Dermis blood vessel endothelial cell (primary cell): ENCODE measurements around the gene ACTMAP. TPM values are rescaled to one million over a fixed set of nuclear protein-coding genes. Genes with fewer than 3 reads are reported as not detected.
"Not testable (repeated sequence)": the region's sequence is repeated elsewhere in the genome, so short reads cannot be mapped to it uniquely, and the experiment has no call there.

Experiments used
- DNase-seq: peaks from one replicate; pipeline ENCODE4 v3.0.0; 2010
- total RNA-seq: library from RNA; depleted of rRNA; stranded (reverse); fragments of >200 nt; gene quantifications from 2 replicates; pipeline ENCODE4 v1.2.3, GENCODE V29; 2014

Gene ACTMAP
- total RNA-seq, 1 donor from 2014 or later = 1.0 TPM

- no peak for DNase-seq
Observed at GRCh38 chr19:40742477-40742876, 7.8 kb downstream of the ACTMAP start.

- DNase-seq = no peak
Observed at GRCh38 chr19:40741527-40742390, 8.5 kb downstream of the ACTMAP start.

- DNase-seq = no peak
Observed at GRCh38 chr19:40740747-40741146, 9.5 kb downstream of the ACTMAP start.

- DNase-seq = no peak
Observed at GRCh38 chr19:40739871-40740703, 10.2 kb downstream of the ACTMAP start.

- DNase-seq = no peak
Observed at GRCh38 chr19:40739030-40739839, 11.0 kb downstream of the ACTMAP start.

- no peak for DNase-seq
Observed at GRCh38 chr19:40737102-40737644, 13.1 kb downstream of the ACTMAP start.

GRCh38 chr19:40736661-40737060 lies 13.6 kb downstream of the ACTMAP start:
- no peak for DNase-seq

- no peak for DNase-seq
Observed at GRCh38 chr19:40735013-40735771, 15.1 kb downstream of the ACTMAP start.

- DNase-seq = no peak
Observed at GRCh38 chr19:40733149-40733548, 17.1 kb downstream of the ACTMAP start.

- DNase-seq = not testable (repeated sequence)
Observed at GRCh38 chr19:40732304-40732703, 18.0 kb downstream of the ACTMAP start.

- DNase-seq = not testable (repeated sequence)
Observed at GRCh38 chr19:40730065-40730464, 20.2 kb downstream of the ACTMAP start.

GRCh38 chr19:40726279-40726678 lies 24.0 kb downstream of the ACTMAP start:
- DNase-seq = no peak

GRCh38 chr19:40724855-40725254 lies 25.4 kb downstream of the ACTMAP start:
- DNase-seq = no peak

GRCh38 chr19:40724315-40724714 lies 26.0 kb downstream of the ACTMAP start:
- no peak for DNase-seq

- no peak for DNase-seq
Observed at GRCh38 chr19:40723661-40724254, 26.5 kb downstream of the ACTMAP start.

GRCh38 chr19:40721936-40722661 lies 28.2 kb downstream of the ACTMAP start:
- peak; percentile 74 for DNase-seq

- peak; percentile 27 for DNase-seq
Observed at GRCh38 chr19:40721140-40721486, 29.2 kb downstream of the ACTMAP start.

GRCh38 chr19:40719414-40719894 lies 30.8 kb downstream of the ACTMAP start:
- no peak for DNase-seq

GRCh38 chr19:40718774-40719391 lies 31.4 kb downstream of the ACTMAP start:
- DNase-seq = peak; percentile 54
